ENCODE results near the gene MYNN. TPM values are rescaled to one million over a fixed set of nuclear protein-coding genes. Genes with fewer than 3 reads are reported as not detected.

The MYNN gene
- total and polyA plus RNA-seq, 2 of the 13 experiments (the other 11 are each of a cell fraction or from before 2014, with no cell fraction given) = 10.4 to 17.6 TPM

GRCh38 chr3:169835533-169835932, 62.3 kb downstream of the MYNN start:
- Histone ChIP-seq H3K4me2 (ENCODE audit: low read depth, low read length) (no peak overlapping the region), H3K9me3 (ENCODE audit: low read length) (no peaks in the 10 kb centered on the region), H3K4me1 (ENCODE audit: insufficient read depth, low read length) (no peaks in the 10 kb centered on the region), H3K9ac (ENCODE audit: insufficient read depth, low read depth, low read length) (no peak overlapping the region), H3K4me3 (replicated peaks in 1 of 3; ENCODE audit: insufficient read depth in 1 of 3, low read depth in 2 of 3, low read length in 3 of 3) (no peak overlapping the region), H3K27ac (ENCODE audit: extremely low read length, insufficient read depth, low read length) (no peak overlapping the region), H2AFZ (ENCODE audit: low read length) (no peak overlapping the region), H3K36me3 (replicated peaks in 1 of 2; ENCODE audit: control insufficient read depth in 1 of 2, insufficient read depth in 2 of 2, low read length in 2 of 2) (no peaks in the 10 kb centered on the region), H3K27me3 (ENCODE audit: control insufficient read depth in 1 of 2, insufficient read depth in 2 of 2, low read length in 2 of 2) (no peaks in the 10 kb centered on the region), H3K79me2 (ENCODE audit: insufficient read depth, low read length) (no peaks in the 10 kb centered on the region), H4K20me1 (ENCODE audit: insufficient read depth, low read length) (no peaks in the 10 kb centered on the region)
- intact Hi-C loops (cut with micrococcal nuclease; ENCODE audit: unreplicated experiment) = no loop called here
- 7% methylated on average over 1 of the region's 1 CpG for WGBS (ENCODE audit: low lambda C conversion rate)
- POLR2A ChIA-PET = no interaction called here
- TF ChIP-seq ZNF639 (CRISPR knock-in tag; conservative IDR thresholded peaks at IDR 0.05) (no peak), GATAD1 (CRISPR knock-in tag; IDR thresholded peaks at IDR 0.05) (no peak), ZNF276 (CRISPR knock-in tag; IDR thresholded peaks at IDR 0.05; ENCODE audit: low read depth) (no peak), ZSCAN31 (CRISPR knock-in tag; IDR thresholded peaks at IDR 0.05; ENCODE audit: low read depth) (no peak), PPARG (CRISPR knock-in tag; conservative IDR thresholded peaks at IDR 0.05) (no peak), ZNF136 (CRISPR knock-in tag; IDR thresholded peaks at IDR 0.05; ENCODE audit: low read depth) (no peak), SNAI1 (CRISPR knock-in tag; IDR thresholded peaks at IDR 0.05; ENCODE audit: borderline replicate concordance) (no peak), RFX5 (IDR thresholded peaks at IDR 0.05; ENCODE audit: low read depth, low read length) (no peak), JARID2 (CRISPR knock-in tag; IDR thresholded peaks at IDR 0.05; ENCODE audit: insufficient replicate concordance) (no peak), RELA (CRISPR knock-in tag; IDR thresholded peaks at IDR 0.05) (no peak), ARID2 (CRISPR knock-in tag; IDR thresholded peaks at IDR 0.05; ENCODE audit: borderline replicate concordance) (no peak), ZSCAN9 (CRISPR knock-in tag; IDR thresholded peaks at IDR 0.05; ENCODE audit: borderline replicate concordance) (no peak), GATAD2A (CRISPR knock-in tag; IDR thresholded peaks at IDR 0.05) (no peak), SALL2 (CRISPR knock-in tag; IDR thresholded peaks at IDR 0.05) (no peak), TRIM22 (IDR thresholded peaks at IDR 0.05) (no peak), CBX5 (CRISPR knock-in tag; IDR thresholded peaks at IDR 0.05; ENCODE audit: borderline replicate concordance) (no peak), MTF2 (CRISPR knock-in tag; IDR thresholded peaks at IDR 0.05; ENCODE audit: borderline replicate concordance) (no peak), ZNF614 (CRISPR knock-in tag; IDR thresholded peaks at IDR 0.05; ENCODE audit: borderline replicate concordance) (no peak)
- DNase-seq (ENCODE audit: low spot score) = no peak
- in situ Hi-C loops (cut with HindIII; ENCODE audit: extremely low pct_ligation_motif_present, low pct_unique_long_range_greater_than_20kb) = no loop called here
- no peak for FAIRE-seq
- no TSS peak for BruUV-seq (replicated peaks)
- CTCF ChIA-PET (ENCODE audit: low intra/inter-chr PET ratio, low total read pairs) = no interaction called here
- ATAC-seq = no peak
